NCI-H774 (cell line): ENCODE measurements around the gene CAMTA1.
A peak's percentile ranks its signal among the peaks of the same experiment; 100 is the strongest.

Source experiments
- DNase-seq: peaks from one replicate; lab custom pipeline; 2025; lab: John Stamatoyannopoulos, UW

CAMTA1 gene

GRCh38 chr1:7743346-7743745, 958.1 kb downstream of the CAMTA1 start:
- DNase-seq, result no peak

GRCh38 chr1:7744882-7745281, 959.6 kb downstream of the CAMTA1 start:
- DNase-seq, result no peak

- DNase-seq, result no peak
Measured at GRCh38 chr1:7745783-7746182, 960.5 kb downstream of the CAMTA1 start.

GRCh38 chr1:7747605-7748004, 962.4 kb downstream of the CAMTA1 start:
- no peak for DNase-seq

GRCh38 chr1:7749126-7749525, 963.9 kb downstream of the CAMTA1 start:
- no peak for DNase-seq

- no peak for DNase-seq
Measured at GRCh38 chr1:7751174-7751573, 965.9 kb downstream of the CAMTA1 start.

GRCh38 chr1:7752512-7753417, 967.5 kb downstream of the CAMTA1 start:
- DNase-seq, result peak; percentile 13

GRCh38 chr1:7753641-7754040, 968.4 kb downstream of the CAMTA1 start:
- no peak for DNase-seq

- no peak for DNase-seq
Measured at GRCh38 chr1:7754234-7754633, 969.0 kb downstream of the CAMTA1 start.

GRCh38 chr1:7755448-7755847, 970.2 kb downstream of the CAMTA1 start:
- no peak for DNase-seq

- no peak for DNase-seq
Measured at GRCh38 chr1:7760245-7760644, 975.0 kb downstream of the CAMTA1 start.

GRCh38 chr1:7761103-7761502, 975.8 kb downstream of the CAMTA1 start:
- DNase-seq, result no peak

- DNase-seq, result no peak
Measured at GRCh38 chr1:7767176-7767575, 981.9 kb downstream of the CAMTA1 start.

- no peak for DNase-seq
Measured at GRCh38 chr1:7768583-7768982, 983.3 kb downstream of the CAMTA1 start.

GRCh38 chr1:7769673-7770412, 984.6 kb downstream of the CAMTA1 start:
- no peak for DNase-seq

GRCh38 chr1:7770669-7770996, 985.4 kb downstream of the CAMTA1 start:
- no peak for DNase-seq

GRCh38 chr1:7770997-7771822, 986.0 kb downstream of the CAMTA1 start, which contains the start of gene VAMP3:
Gene VAMP3 (plus strand): TSS chr1:7771296. CDS start chr1:7771384, 88 bp downstream.
- DNase-seq, result peak; percentile 15

GRCh38 chr1:7771823-7772299, 986.6 kb downstream of the CAMTA1 start:
- no peak for DNase-seq

- no peak for DNase-seq
Measured at GRCh38 chr1:7777591-7777990, 992.3 kb downstream of the CAMTA1 start.

- no peak for DNase-seq
Measured at GRCh38 chr1:7778133-7778628, 992.9 kb downstream of the CAMTA1 start.

GRCh38 chr1:7780976-7781375, 995.7 kb downstream of the CAMTA1 start:
- no peak for DNase-seq

GRCh38 chr1:7781501-7781900, 996.2 kb downstream of the CAMTA1 start:
- no peak for DNase-seq
